GM12878 (cell line): ENCODE data around the gene EXOC4. TPM values are rescaled to one million over a fixed set of nuclear protein-coding genes. Genes with fewer than 3 reads are reported as not detected.

Experiments
- ATAC-seq: fragments of 200-7000 bp; cut with Tn5 transposase; 3 replicates; pipeline ENCODE4 v1.9.1; 2020; ENCODE audit warnings: mild to moderate bottlenecking, moderate library complexity
- BruUV-seq: library from RNA; stranded (reverse); fragments of 400-500 nt; replicated peaks from 2 replicates; lab custom pipeline; 2021; lab: Mats Ljungman, UMichigan
- CTCF ChIA-PET: fragments of 300-600 bp; sonication (Branson Sonifier 250); formaldehyde crosslinking; extraction: SDS; loops from one replicate; lab custom pipeline; 2021; ENCODE audit warnings: inconsistent platforms; lab: Yijun Ruan, JAX
- POLR2A ChIA-PET: fragments of 350-600 bp; formaldehyde crosslinking; extraction: SDS; loops from one replicate; lab custom pipeline; 2021; ENCODE audit warnings: inconsistent platforms; lab: Charles Lee
- RAD21 ChIA-PET: fragments of 300-600 bp; sonication (Branson Sonifier 250); formaldehyde crosslinking; loops from one replicate; lab custom pipeline; 2023; ENCODE audit warnings: antibody characterized with exemption; ENCODE audit not compliant: unreplicated experiment; lab: Charles Lee
- SMC1A ChIA-PET: fragments of 300-600 bp; sonication (Branson Sonifier 250); formaldehyde crosslinking; loops from one replicate; lab custom pipeline; 2023; ENCODE audit not compliant: unreplicated experiment, uncharacterized antibody; lab: Charles Lee
- DNase-seq: peaks from one replicate; pipeline ENCODE4 v3.0.0-alpha.2; 2011; ENCODE audit warnings: low read depth, low spot score
- FAIRE-seq: peaks from 3 replicates; lab custom pipeline; 2011; peaks lifted over from hg19 to GRCh38; lab: Jason Lieb, UNC
- H2AFZ ChIP-seq: 2 replicates; pipeline ENCODE4 v1.6.0; 2011; ENCODE audit warnings: low read depth, low read length, control low read depth; ENCODE audit not compliant: control insufficient read depth
- H3K27ac ChIP-seq: 2 replicates; pipeline ENCODE4 v1.5.1; 2011; ENCODE audit warnings: control low read depth; ENCODE audit not compliant: control insufficient read depth, insufficient read depth
- H3K27me3 ChIP-seq, 2 experiments: replicated peaks in 1 of 2; 2 replicates each; pipeline versions ENCODE4 v1.6.0 to v1.6.1; 2011; ENCODE audit warnings: low read length in 1 of 2; ENCODE audit not compliant: control insufficient read depth in 2 of 2, insufficient read depth in 2 of 2
- H3K36me3 ChIP-seq, 2 experiments: 2 replicates each; pipeline ENCODE4 v1.5.1; 2011; ENCODE audit warnings: low read length in 1 of 2; ENCODE audit not compliant: control insufficient read depth in 2 of 2, insufficient read depth in 2 of 2
- H3K4me1 ChIP-seq: 2 replicates; pipeline ENCODE4 v1.6.1; 2011; ENCODE audit warnings: mild to moderate bottlenecking, low read length, moderate library complexity, mixed read lengths; ENCODE audit not compliant: control insufficient read depth, insufficient read depth
- H3K4me2 ChIP-seq: 2 replicates; pipeline ENCODE4 v1.6.0; 2011; ENCODE audit warnings: control low read depth; ENCODE audit not compliant: control insufficient read depth, insufficient read depth
- H3K4me3 ChIP-seq: fragments of 200-600 bp; sonication (generic); 2 replicates; pipeline ENCODE4 v1.5.1; 2016
- H3K79me2 ChIP-seq: 2 replicates; pipeline ENCODE4 v1.6.0; 2011; ENCODE audit warnings: low read length; ENCODE audit not compliant: control insufficient read depth, insufficient read depth
- H3K9ac ChIP-seq: 2 replicates; pipeline ENCODE4 v1.8.0; 2011; ENCODE audit warnings: low read length, control low read depth, mixed read lengths; ENCODE audit not compliant: control insufficient read depth, insufficient read depth
- H3K9me3 ChIP-seq: replicated peaks from 3 replicates; pipeline ENCODE4 v1.5.1; 2011; ENCODE audit warnings: mild to moderate bottlenecking, low read length; ENCODE audit not compliant: control insufficient read depth, insufficient read depth
- H4K20me1 ChIP-seq: 2 replicates; pipeline ENCODE4 v1.6.0; 2011; ENCODE audit not compliant: control insufficient read depth, insufficient read depth
- CEBPB ChIP-seq, 2 experiments: fragments of 150-350 bp in 1 of 2; IDR thresholded peaks; 2 replicates each; pipeline ENCODE4 v1.6.1; 2012 to 2014; ENCODE audit warnings: low read depth in 2 of 2, low read length in 2 of 2, borderline replicate concordance in 1 of 2, inconsistent platforms in 1 of 2
- CHD1 ChIP-seq: IDR thresholded peaks from 2 replicates; pipeline ENCODE4 v1.6.1; 2012; ENCODE audit warnings: low read depth, low read length, improper control_type of control experiment
- CHD2 ChIP-seq: IDR thresholded peaks from 2 replicates; pipeline ENCODE4 v1.6.1; 2011; ENCODE audit warnings: low read depth, low read length, improper control_type of control experiment, borderline replicate concordance
- CREM ChIP-seq: IDR thresholded peaks from 2 replicates; pipeline ENCODE4 v1.6.1; 2014; ENCODE audit warnings: antibody characterized with exemption, low read depth
- LARP7 ChIP-seq: fragments of 450-650 bp; IDR thresholded peaks from 2 replicates; pipeline ENCODE4 v1.6.1; 2017; ENCODE audit warnings: mild to moderate bottlenecking
- MTA3 ChIP-seq: IDR thresholded peaks from 2 replicates; pipeline ENCODE4 v1.6.1; 2012; ENCODE audit warnings: low read length, inconsistent platforms, borderline replicate concordance
- NR2C1 ChIP-seq: fragments of 450-650 bp; IDR thresholded peaks from 2 replicates; pipeline ENCODE4 v1.6.1; 2017; ENCODE audit warnings: antibody characterized with exemption, mild to moderate bottlenecking, moderate library complexity
- PAX8 ChIP-seq: fragments of 450-650 bp; IDR thresholded peaks from 2 replicates; pipeline ENCODE4 v1.6.1; 2017; ENCODE audit warnings: mild to moderate bottlenecking, moderate library complexity
- RB1 ChIP-seq: fragments of 450-650 bp; formaldehyde crosslinking; IDR thresholded peaks from 2 replicates; pipeline ENCODE4 v1.6.1; 2017; ENCODE audit warnings: mild to moderate bottlenecking, borderline replicate concordance
- SMARCA5 ChIP-seq: fragments of 450-650 bp; IDR thresholded peaks from 2 replicates; pipeline ENCODE4 v1.6.1; 2017; ENCODE audit warnings: mild to moderate bottlenecking
- TAF1 ChIP-seq: IDR thresholded peaks from 2 replicates; pipeline ENCODE4 v1.6.1; 2011; ENCODE audit warnings: mild to moderate bottlenecking, low read depth, low read length, borderline replicate concordance
- WRNIP1 ChIP-seq: IDR thresholded peaks from 2 replicates; pipeline ENCODE4 v1.6.1; 2011; ENCODE audit warnings: low read depth, low read length, improper control_type of control experiment, borderline replicate concordance
- YY1 ChIP-seq: IDR thresholded peaks from 2 replicates; pipeline ENCODE4 v1.6.1; 2011; ENCODE audit warnings: low read depth, mild to moderate bottlenecking, low read length
- ZZZ3 ChIP-seq: IDR thresholded peaks from 2 replicates; pipeline ENCODE4 v1.6.1; 2011; ENCODE audit warnings: low read depth; ENCODE audit not compliant: control insufficient read depth, insufficient read length
- in situ Hi-C: fragments of 300-500 bp; cut with MboI; formaldehyde crosslinking; loops from 9 replicates; pipeline ENCODE4 v1.14.3; 2018; ENCODE audit warnings: mixed read lengths
- intact Hi-C: fragments of 100-400 bp; cut with micrococcal nuclease; formaldehyde crosslinking; loops from one replicate; pipeline ENCODE4 v1.14.2; 2022; ENCODE audit not compliant: unreplicated experiment
- polyA plus RNA-seq, 11 experiments: library from polyadenylated mRNA; depleted of rRNA in 4 of 11; unstranded in 6 of 11; stranded (reverse) in 5 of 11; fragments of >200 nt; fragmentation: Nextera tagmentation in 4 of 11; fragmentation: Illumina TruSeq in 1 of 11; extraction: Ambion mirVana in 4 of 11; extraction: Trizol in 1 of 11; gene quantifications; 1 replicate in 1 of 11; 2 replicates in 10 of 11; pipeline versions ENCODE4 v1.2.1 to v1.2.3, GENCODE V29; 2011 to 2016; ENCODE audit warnings: inconsistent platforms in 2 of 11, missing spikeins in 2 of 11, low read depth in 1 of 11
- total RNA-seq, 4 experiments: library from RNA; depleted of rRNA in 3 of 4; stranded (reverse); fragments of >200 nt in 3 of 4; fragmentation: Illumina TruSeq in 1 of 4; extraction: Trizol in 1 of 4; gene quantifications; 2 replicates each; pipeline versions ENCODE4 v1.2.1 to v1.2.3, GENCODE V29; 2013 to 2021
- TF ChIP-seq, protein P1 (sequence below): fragments of 450-650 bp; formaldehyde crosslinking; IDR thresholded peaks from 2 replicates; pipeline ENCODE4 v1.4.0; 2020; ENCODE audit warnings: mild to moderate bottlenecking, moderate library complexity
- TF ChIP-seq, protein P2 (sequence below): IDR thresholded peaks from 2 replicates; pipeline ENCODE4 v1.6.1; 2012; ENCODE audit warnings: mild to moderate bottlenecking, low read depth, low read length

EXOC4 gene
- total and polyA plus RNA-seq, 10 of the 15 experiments (the other 5 are each of a cell fraction or from before 2014, with no cell fraction given) = 13.2 to 44.5 (median 29.6) TPM

DNA sequence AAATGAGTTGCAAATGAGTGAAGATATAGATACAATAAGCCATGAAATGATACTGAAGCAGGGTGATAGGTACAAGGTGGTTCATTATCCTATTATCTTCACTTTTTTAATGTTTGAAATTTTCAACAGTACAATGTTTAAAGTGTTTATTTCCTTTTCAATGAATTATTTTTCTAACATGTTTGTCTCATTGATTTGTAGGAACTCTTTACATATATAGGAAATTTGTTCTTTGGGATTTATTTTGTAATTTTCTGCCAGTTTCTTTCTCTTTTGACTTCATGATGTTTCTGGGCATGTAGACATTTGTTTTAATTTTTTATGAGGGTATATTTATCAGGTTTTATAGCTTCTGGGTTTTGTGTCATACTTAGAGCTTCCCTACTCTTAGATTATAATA, 108.9 kb downstream of the EXOC4 start:
- no TSS peak for BruUV-seq
- in situ Hi-C loops = no loop called here
- Histone ChIP-seq H3K4me1 (no peaks in the 10 kb centered on the region), H3K79me2 (no peaks in the 10 kb centered on the region), H3K9me3 (no peaks in the 10 kb centered on the region), H3K4me2 (no peak overlapping the region), H3K36me3 (no peaks in the 10 kb centered on the region), H3K27me3 (no peaks in the 10 kb centered on the region), H4K20me1 (no peaks in the 10 kb centered on the region), H3K4me3 (no peak overlapping the region), H3K27ac (no peak overlapping the region), H2AFZ (no peak overlapping the region), H3K9ac (no peak overlapping the region)
- DNase-seq (no peak), FAIRE-seq (no peak), ATAC-seq (no peak)
- SMC1A ChIA-PET = no interaction called here
- POLR2A ChIA-PET = no interaction called here
- intact Hi-C loops = no loop called here
- CTCF ChIA-PET = interaction anchor here (0.7 kb wide), 1 partner anchor 350 kb away, joined by 3 read pairs; no protein-coding TSS in a partner anchor
- TF ChIP-seq CEBPB (IDR thresholded peaks at IDR 0.05; ENCODE audit: borderline replicate concordance in 1 of 2, low read depth in 2 of 2, low read length in 2 of 2) = no peak
- TF ChIP-seq LARP7 = no peak
- no peak for TF ChIP-seq TAF1
- no peak for TF ChIP-seq ZZZ3
- no peak for TF ChIP-seq NR2C1
- no peak for TF ChIP-seq CHD1
- TF ChIP-seq SMARCA5 = no peak
- TF ChIP-seq, protein P1, sequence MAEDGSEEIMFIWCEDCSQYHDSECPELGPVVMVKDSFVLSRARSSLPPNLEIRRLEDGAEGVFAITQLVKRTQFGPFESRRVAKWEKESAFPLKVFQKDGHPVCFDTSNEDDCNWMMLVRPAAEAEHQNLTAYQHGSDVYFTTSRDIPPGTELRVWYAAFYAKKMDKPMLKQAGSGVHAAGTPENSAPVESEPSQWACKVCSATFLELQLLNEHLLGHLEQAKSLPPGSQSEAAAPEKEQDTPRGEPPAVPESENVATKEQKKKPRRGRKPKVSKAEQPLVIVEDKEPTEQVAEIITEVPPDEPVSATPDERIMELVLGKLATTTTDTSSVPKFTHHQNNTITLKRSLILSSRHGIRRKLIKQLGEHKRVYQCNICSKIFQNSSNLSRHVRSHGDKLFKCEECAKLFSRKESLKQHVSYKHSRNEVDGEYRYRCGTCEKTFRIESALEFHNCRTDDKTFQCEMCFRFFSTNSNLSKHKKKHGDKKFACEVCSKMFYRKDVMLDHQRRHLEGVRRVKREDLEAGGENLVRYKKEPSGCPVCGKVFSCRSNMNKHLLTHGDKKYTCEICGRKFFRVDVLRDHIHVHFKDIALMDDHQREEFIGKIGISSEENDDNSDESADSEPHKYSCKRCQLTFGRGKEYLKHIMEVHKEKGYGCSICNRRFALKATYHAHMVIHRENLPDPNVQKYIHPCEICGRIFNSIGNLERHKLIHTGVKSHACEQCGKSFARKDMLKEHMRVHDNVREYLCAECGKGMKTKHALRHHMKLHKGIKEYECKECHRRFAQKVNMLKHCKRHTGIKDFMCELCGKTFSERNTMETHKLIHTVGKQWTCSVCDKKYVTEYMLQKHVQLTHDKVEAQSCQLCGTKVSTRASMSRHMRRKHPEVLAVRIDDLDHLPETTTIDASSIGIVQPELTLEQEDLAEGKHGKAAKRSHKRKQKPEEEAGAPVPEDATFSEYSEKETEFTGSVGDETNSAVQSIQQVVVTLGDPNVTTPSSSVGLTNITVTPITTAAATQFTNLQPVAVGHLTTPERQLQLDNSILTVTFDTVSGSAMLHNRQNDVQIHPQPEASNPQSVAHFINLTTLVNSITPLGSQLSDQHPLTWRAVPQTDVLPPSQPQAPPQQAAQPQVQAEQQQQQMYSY (CRISPR knock-in tag) = no peak
- TF ChIP-seq RB1 = no peak
- no peak for TF ChIP-seq CREM
- TF ChIP-seq CHD2 = no peak
- TF ChIP-seq, protein P2, sequence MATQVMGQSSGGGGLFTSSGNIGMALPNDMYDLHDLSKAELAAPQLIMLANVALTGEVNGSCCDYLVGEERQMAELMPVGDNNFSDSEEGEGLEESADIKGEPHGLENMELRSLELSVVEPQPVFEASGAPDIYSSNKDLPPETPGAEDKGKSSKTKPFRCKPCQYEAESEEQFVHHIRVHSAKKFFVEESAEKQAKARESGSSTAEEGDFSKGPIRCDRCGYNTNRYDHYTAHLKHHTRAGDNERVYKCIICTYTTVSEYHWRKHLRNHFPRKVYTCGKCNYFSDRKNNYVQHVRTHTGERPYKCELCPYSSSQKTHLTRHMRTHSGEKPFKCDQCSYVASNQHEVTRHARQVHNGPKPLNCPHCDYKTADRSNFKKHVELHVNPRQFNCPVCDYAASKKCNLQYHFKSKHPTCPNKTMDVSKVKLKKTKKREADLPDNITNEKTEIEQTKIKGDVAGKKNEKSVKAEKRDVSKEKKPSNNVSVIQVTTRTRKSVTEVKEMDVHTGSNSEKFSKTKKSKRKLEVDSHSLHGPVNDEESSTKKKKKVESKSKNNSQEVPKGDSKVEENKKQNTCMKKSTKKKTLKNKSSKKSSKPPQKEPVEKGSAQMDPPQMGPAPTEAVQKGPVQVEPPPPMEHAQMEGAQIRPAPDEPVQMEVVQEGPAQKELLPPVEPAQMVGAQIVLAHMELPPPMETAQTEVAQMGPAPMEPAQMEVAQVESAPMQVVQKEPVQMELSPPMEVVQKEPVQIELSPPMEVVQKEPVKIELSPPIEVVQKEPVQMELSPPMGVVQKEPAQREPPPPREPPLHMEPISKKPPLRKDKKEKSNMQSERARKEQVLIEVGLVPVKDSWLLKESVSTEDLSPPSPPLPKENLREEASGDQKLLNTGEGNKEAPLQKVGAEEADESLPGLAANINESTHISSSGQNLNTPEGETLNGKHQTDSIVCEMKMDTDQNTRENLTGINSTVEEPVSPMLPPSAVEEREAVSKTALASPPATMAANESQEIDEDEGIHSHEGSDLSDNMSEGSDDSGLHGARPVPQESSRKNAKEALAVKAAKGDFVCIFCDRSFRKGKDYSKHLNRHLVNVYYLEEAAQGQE = no peak
- TF ChIP-seq PAX8 = no peak
- no peak for TF ChIP-seq YY1
- TF ChIP-seq MTA3 = no peak
- no peak for TF ChIP-seq WRNIP1
- RAD21 ChIA-PET = no interaction called here
